GM23338 (cell line): ENCODE data around the gene DMBT1.

Experiments
- CREB1 ChIP-seq: fragments of 250-450 bp; sonication (Bioruptor Pico); IDR thresholded peaks from 2 replicates; pipeline ENCODE4 v1.5.0; 2020; ENCODE audit warnings: low read depth, mild to moderate bottlenecking, moderate library complexity
- CTCF ChIP-seq, 2 experiments: fragments of 200-600 bp in 1 of 2; sonication (generic) in 1 of 2; conservative IDR thresholded peaks; 2 replicates each; pipeline versions ENCODE4 v1.5.1 to v1.6.1; 2016 to 2017; ENCODE audit warnings: antibody characterized with exemption in 2 of 2, low read depth in 2 of 2, mild to moderate bottlenecking in 2 of 2, moderate library complexity in 1 of 2
- ETS1 ChIP-seq: IDR thresholded peaks from 2 replicates; pipeline ENCODE4 v1.6.1; 2016; ENCODE audit warnings: antibody characterized with exemption
- EZH2 ChIP-seq: fragments of 200-600 bp; sonication (generic); IDR thresholded peaks from one replicate; pipeline ENCODE4 v1.8.0; 2017; ENCODE audit warnings: antibody characterized with exemption, mild to moderate bottlenecking, low read depth; ENCODE audit not compliant: unreplicated experiment
- EZH2phosphoT487 ChIP-seq: fragments of 200-600 bp; sonication (generic); IDR thresholded peaks from one replicate; pipeline ENCODE4 v1.8.1; 2018; ENCODE audit warnings: antibody characterized with exemption; ENCODE audit not compliant: unreplicated experiment
- JUNB ChIP-seq: IDR thresholded peaks from one replicate; pipeline ENCODE4 v1.6.1; 2016; ENCODE audit warnings: antibody characterized with exemption; ENCODE audit not compliant: unreplicated experiment
- NANOG ChIP-seq: IDR thresholded peaks from 2 replicates; pipeline ENCODE4 v1.6.1; 2016; ENCODE audit warnings: antibody characterized with exemption, borderline replicate concordance
- POLR2AphosphoS5 ChIP-seq: IDR thresholded peaks from 2 replicates; pipeline ENCODE4 v1.6.1; 2016; ENCODE audit warnings: antibody characterized with exemption, low read depth
- REST ChIP-seq: IDR thresholded peaks from one replicate; pipeline ENCODE4 v1.6.1; 2018; ENCODE audit warnings: antibody characterized with exemption; ENCODE audit not compliant: unreplicated experiment
- STAT1 ChIP-seq: IDR thresholded peaks from one replicate; pipeline ENCODE4 v1.6.1; 2016; ENCODE audit warnings: antibody characterized with exemption; ENCODE audit not compliant: unreplicated experiment
- ZNF114 ChIP-seq: fragments of 250-450 bp; sonication (Bioruptor Pico); IDR thresholded peaks from 2 replicates; pipeline ENCODE4 v1.5.0; 2020; ENCODE audit warnings: mild to moderate bottlenecking, moderate library complexity
- ZNF331 ChIP-seq: fragments of 250-450 bp; sonication (Bioruptor Pico); IDR thresholded peaks from 2 replicates; pipeline ENCODE4 v1.5.0; 2020; ENCODE audit warnings: low read depth, mild to moderate bottlenecking, moderate library complexity
- ZNF462 ChIP-seq: fragments of 250-450 bp; sonication (Bioruptor Pico); IDR thresholded peaks from 2 replicates; pipeline ENCODE4 v1.5.0; 2020; ENCODE audit warnings: mild to moderate bottlenecking, moderate library complexity

GRCh38 chr10:122544493-122544892 is 16.1 kb upstream of the DMBT1 start:
- TF ChIP-seq EZH2 (no peak), CTCF (conservative IDR thresholded peaks at IDR 0.05; ENCODE audit: low read depth in 2 of 2) (no peak), POLR2AphosphoS5 (no peak), NANOG (no peak), REST (no peak), CREB1 (CRISPR knock-in tag) (no peak), JUNB (no peak), EZH2phosphoT487 (no peak), STAT1 (no peak), ZNF331 (CRISPR knock-in tag) (no peak), ZNF114 (CRISPR knock-in tag) (no peak), ETS1 (no peak), ZNF462 (CRISPR knock-in tag) (no peak)
